GM19452 (cell line): ENCODE data around the gene MIAT.
"Not testable (repeated sequence)": the region's sequence is repeated elsewhere in the genome, so short reads cannot be mapped to it uniquely, and the experiment has no call there.

Source experiments
- ATAC-seq: cut with Tn5 transposase; IDR thresholded peaks from one replicate; pipeline ENCODE4 v1.9.1; 2021; ENCODE audit not compliant: unreplicated experiment

Gene MIAT

DNA sequence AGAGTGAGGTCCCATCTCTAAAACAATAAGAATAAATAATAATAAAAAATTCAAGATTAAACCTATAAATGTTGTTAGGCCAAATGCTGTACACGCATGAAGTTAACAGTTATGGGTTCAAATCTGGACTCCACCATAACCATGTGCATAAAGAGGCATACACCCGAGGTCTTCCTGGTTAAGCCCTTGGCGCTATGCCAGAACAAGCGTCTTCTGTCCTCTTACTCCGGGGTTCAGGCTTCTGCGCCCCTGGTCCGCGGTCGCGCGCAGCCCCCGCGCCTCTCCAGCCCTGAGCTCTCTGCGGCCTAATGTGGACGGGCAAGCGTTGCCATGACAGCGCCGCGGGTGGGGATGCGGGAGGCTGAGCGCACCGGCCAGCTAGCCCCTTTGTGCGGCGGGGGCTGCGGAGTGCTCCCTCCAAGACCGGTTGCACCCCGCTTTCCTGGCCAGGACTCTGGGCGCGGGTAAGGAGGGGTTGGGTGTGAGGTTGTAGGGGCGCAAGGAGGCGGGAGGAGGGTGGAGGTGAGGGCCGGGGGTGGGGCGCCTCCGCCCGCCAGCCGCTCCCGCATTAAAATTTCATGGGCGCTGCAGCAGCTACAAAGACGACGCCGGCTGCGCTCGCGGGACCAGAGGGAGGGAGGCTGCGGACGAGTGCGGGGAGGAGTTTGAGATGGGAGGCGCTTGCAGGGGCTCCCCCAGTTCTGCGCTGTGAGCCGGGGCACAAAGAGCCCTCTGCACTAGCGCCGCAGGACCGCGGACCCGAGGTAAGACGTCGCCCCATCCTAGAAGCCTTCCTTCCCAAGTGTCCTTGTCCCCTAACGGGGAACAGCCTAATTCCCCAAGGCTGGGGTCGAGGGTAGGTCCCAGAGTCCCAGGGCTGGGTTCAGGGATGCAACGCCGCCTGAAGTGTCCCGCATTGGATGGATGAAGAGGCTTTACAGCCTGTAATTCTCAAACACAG, at the start of gene MIAT:
TSS of gene MIAT (plus strand) at position 698 of the 961 bp plus-strand sequence.
- ATAC-seq, result no peak

DNA sequence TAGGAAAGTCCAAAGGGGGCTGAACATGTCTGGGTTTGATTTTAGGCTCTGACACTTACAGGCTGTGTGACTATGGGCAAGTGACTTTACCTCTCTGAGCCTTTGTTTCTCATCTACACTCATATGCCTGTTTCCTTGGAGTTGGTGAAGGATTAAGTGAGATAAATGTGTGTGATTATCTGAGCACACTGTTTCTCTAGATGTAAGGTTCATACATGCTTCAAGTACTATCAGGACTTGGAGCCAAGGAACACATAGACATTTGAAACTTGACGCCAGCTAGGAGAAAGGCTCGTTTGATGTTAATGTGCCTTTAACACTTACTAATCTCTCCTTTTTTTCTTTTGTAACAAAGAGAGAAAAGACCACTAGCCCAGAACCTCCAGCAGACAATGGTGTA, 49.3 kb upstream of the MIAT start:
- no peak for ATAC-seq

DNA sequence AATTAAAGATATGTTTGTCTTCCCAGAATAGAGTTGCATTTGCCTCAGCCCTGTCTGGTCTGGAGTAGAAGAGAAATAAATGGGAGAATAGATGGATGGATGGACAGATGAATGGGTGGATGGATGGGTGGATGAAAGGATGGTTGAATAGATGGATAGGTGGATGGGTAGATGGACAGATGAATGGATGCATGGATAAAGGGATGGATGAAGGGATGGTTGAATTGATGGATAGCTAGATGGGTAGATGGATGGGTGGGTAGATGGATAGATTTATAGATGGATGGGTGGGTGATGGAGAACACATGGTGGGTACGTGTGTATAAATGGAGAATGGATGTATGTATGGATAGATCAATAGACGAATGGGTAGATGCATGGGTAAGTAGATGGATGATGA, 48.1 kb upstream of the MIAT start:
- ATAC-seq, result no peak

DNA sequence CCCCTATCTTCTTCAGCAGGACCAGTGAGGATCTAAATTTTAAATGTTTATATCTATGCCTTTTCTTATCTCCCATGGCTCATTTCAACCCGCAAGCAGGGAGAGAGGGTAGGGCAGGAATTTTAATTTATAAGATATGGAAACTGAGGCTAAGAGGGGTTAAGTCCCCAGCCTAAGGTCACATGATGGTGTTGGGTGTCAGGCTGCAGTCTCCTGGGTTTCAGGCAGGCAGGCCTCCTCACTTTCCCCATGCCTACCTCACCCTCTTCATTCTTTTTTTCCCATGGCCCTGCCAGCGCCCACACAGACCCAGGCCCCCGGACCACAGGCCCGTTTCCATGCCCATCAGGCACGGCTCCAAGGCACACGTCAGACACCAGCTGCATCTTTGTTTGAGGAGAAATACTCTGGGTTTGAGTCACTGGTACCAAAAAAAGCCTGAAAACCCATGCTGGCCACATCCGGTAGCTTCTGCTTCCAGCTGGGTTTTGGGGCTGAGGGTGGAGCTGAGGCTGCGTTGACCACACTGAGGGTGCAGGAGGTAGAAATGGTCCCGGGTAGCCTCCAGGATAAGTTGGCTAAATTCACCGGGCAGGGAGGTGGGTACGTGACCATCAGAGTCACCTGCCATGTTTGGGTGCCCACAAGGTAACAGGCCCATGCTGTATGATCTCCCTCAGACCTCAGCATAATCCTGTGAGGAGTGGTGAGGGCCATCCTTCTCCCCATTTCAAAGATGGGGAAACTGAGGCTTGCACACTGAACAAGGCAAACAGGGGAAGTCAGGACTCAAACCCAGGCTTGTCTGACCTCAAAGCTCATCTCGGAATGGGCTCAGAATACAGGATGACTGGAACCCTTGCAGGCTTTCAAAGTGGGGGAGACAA, 47.1 kb upstream of the MIAT start:
- ATAC-seq, result peak; percentile 77

DNA sequence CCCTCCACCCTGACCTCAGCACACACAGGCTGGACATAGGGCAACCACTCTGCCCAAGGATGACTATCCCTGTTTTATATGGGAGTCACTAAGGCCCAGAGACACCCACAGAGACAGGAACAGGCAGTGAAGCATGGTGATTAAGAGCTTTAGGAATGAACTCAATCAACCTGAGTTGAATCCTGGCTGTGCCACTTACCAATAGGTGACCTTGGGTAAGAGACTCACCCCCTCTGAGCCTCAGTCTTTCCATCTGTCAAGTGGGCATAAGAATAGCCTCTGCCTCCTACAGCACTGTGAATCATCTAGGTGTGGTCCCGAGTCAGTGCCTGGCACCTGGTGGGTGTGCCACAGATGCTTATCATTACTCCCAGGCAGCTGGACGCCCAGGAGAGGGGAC, 46.4 kb upstream of the MIAT start:
- no peak for ATAC-seq

DNA sequence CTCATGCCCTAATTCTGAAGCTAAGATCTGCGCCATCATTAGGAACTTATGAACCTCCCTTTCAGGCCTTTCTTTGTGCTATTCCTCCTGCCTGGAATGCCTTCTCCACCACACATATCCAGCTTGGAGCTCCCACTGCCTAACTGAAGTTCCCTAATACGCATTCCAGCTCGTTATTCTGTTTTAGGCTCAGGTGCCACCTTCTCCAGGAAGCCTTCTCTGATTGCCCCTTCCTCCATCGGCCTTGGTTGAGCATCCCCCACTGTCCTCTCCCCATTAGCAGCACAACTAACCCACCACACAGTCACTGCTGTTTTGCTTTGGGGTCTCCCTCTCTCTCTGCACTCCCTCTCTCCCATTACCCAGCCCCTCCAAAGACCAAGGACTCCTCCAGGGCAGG, 44.7 kb upstream of the MIAT start:
- no peak for ATAC-seq

DNA sequence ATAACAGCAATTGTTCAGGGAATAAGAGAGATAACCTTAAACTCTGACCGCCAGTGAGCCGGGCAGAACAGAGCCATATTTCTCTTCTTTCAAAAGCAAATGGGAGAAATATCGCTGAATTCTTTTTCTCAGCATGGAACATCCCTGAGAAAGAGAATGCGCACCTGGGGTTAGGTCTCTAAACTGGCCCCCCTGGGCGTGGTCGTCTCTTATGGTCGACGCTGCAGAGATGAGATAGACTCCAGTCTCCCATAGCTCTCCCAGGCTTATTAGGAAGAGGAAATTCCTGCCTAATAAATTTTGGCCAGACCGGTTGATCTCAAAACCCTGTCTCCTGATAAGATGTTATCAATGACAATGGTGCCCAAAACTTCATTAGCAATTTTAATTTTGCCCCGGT, 43.6 kb upstream of the MIAT start:
- not testable (repeated sequence) for ATAC-seq

DNA sequence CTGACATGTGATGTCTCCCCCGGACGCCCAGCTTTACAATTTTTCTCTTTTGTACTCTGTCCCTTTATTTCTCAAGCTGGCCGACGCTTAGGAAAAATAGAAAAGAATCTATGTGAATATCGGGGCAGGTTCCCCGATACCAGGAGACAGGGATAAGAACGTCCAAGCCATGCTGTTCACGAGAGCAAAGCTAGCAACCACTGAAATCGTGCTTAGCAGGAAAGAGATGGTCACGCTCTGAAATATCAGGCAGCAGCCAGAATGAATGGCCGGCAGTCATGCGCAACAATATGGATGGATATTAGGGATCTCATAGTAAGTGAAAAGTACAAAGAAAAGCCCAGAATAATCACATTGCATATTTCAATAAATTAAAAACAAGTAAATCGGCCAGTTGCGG, 43.1 kb upstream of the MIAT start:
- no peak for ATAC-seq

DNA sequence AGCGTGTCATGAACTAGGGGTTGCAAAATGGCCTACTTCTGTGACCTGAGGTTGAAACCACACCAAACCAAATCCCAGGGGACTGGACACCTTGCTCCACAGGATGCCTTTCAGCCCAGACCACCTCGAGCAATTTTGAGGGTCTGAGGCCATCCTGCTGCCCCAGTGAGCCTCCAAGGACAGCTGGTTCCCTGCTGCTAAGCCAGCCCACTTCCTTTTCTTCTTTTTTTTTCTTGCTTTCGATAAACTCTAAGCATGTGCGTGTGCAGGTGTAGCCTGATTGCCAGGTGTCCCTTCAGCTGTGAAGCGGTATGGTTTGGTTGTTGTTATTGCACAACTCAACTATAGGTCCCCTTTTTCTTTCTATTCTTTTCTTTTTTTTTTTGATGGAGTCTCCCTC, 42.2 kb upstream of the MIAT start:
- peak; percentile 63 for ATAC-seq

DNA sequence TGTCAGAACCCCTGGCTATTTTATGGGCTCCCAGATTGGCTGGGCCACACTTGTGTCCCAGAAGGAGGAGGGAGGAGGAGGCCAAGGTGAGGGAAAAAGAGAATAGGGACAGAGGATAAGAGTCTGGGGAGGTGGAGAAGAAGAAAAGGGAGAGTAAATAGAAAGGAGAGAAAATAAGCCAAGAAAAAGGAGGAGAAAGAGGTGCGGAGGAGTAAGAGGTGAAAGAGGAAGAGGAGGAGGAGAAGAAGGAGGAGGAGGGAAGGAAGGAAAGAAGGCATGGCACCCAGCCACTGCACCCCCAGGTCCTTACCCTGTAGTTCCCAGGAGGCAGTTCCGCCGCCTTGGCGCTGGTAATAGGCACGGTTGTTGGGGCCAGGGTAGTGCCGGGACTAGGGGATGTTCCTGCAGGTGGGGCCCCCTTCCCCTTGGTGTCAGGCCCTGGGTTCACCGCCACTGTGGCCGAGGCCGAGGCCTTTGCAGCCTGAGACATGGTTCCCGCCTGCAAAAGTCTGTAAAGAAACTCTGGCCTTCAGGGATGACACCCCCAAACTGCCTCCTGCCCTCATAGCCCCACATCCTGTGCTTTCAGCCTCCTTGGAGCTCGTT, 41.5 kb upstream of the MIAT start:
- ATAC-seq, result no peak

DNA sequence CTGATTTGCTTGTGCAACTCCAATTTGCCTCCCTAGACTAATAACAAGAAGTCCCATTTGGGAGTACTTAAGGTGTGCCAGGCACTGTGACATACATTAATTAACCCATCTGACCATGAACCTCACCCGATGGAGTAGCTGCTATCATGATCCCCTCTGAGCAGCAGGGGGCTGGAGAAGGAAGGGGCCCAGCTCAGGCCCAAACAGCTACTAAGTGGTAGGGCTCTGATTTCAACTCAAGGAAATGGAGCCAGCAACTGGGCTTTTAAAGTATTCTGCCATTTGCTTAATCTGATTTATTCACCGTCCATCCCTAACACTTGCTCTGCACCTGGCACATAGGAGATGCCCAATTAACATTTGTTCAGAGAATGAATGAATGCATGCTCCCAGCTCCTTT, 40.7 kb upstream of the MIAT start:
- no peak for ATAC-seq

DNA sequence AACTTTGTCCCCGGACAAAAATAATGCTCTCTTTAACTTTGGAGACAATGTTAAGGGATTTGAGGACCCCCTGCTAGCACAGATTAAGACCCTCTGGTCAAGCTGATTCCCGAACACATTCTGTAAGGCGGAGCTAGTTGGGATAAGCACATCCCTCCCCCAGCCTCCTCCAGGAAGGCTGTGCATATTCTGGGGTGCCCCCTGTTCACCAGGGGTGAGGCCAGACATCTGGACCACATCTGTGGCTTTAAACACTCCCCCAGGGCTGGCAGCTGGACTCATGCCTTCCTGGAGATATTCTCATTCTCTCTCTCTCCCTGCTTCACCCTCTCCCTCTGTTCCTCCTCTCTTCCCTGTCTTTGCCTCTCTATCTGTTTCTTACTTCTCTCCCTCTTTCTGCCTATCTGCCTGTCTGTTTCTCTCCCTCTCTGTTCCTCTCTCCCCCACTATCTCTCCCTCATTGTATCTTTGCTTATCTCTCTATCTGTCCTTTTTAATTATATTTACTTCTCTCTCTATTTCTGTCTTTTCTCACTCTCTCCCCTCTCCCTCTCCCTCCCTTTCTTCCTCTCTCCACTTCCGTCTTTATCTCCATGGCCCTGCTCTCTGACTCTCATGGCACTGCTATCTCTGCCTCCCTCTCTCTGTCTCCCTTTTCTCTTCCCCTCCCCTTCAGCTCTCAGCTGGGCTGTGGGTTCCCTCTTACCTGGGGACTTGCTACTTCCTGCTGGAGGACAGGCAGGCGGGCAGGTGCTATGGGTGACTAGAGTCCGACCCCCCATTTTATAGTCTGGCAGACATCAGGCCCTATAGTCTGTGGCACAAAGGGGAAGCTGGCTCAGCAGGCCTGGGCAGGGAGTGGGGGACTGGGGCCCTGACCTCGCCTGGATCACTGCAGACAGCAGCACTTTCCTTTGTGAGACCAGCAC, 39.9 kb upstream of the MIAT start, which contains the start of gene CRYBB1:
TSS of gene CRYBB1 (minus strand) at position 757 of the 929 bp plus-strand sequence. CDS start 1,708 bp downstream, outside the sequence.
- ATAC-seq, result no peak

DNA sequence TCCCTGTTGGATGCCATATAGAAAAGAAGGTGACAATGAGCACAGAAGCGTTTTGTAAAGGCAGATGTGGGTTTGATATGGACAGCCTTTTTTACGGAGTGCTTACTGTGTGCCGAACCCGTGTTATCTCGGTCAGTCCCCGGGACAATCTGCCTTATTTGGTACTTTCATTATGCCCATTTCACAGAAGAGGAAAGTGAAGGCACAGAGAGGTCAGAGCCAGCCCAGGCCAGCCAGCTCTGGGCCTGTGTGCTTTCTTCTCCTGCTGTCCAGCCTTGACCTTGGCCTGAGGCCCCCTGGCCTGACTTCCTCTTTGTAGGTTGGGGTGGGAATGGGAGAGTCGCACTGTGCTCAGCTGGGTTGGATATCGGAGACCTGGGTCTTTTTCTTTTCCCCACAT, 38.9 kb upstream of the MIAT start:
- no peak for ATAC-seq

DNA sequence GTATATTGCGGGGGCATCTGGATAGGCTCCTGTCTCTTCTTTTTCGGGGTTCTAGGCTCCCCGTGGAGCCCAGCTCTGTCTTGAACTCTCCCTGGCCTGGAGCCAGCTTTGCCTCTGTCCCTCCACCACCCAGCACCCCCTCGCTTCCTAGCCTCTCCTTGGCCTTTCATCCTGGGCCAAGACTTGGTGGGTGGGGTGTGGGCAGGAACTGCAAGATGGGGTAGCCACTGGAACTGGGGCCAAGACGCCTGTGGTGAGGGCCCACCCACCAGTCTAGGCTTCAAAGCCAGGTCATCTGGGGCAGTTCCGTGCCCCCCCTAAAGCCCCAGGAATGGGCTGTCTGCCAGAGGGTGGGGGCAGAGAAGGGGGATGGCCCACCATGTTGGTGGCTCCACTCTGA, 37.9 kb upstream of the MIAT start:
- ATAC-seq, result no peak

DNA sequence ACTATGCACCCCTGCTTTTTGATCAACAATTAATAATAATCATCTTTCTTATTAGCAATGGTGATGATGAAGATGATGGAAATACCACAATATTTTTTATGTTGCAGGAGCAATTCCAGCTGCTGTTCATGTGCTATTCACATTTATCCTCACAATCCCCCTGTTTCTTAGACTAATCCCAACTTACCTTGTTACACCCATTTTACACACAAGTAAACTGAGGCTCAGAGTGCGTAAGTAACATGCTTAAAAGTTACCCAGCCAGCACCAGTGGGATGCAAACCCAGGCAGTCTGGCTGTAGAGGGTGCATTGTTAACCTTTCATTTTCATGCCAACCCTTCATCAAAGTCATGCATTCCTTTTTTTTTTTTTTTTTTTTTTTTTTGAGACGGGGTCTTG, 37.2 kb upstream of the MIAT start:
- ATAC-seq, result no peak

DNA sequence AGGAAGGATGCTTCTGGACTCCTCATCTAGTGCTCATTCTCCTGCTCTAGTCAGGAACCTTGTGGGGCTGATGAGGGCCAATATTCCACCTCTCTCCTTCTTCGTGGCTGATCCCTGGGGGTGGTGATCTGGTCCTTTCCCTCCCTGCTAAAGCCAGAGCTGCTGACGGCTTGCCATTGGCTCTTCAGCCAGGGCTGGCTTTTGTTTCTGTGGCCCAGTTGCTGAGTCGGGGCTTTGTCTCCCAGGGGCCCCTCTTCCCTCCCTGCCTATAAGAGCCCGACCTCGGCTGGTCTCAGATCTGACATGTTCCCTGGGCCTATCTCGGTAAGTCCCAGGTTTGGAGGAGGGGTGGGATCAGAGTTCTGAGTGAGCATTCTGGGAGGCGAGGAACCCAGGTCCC, 35.7 kb upstream of the MIAT start, which contains the start of gene CRYBA4:
TSS of gene CRYBA4 (plus strand) at position 301 of the 400 bp plus-strand sequence. CDS start 634 bp downstream, outside the sequence.
- no peak for ATAC-seq

DNA sequence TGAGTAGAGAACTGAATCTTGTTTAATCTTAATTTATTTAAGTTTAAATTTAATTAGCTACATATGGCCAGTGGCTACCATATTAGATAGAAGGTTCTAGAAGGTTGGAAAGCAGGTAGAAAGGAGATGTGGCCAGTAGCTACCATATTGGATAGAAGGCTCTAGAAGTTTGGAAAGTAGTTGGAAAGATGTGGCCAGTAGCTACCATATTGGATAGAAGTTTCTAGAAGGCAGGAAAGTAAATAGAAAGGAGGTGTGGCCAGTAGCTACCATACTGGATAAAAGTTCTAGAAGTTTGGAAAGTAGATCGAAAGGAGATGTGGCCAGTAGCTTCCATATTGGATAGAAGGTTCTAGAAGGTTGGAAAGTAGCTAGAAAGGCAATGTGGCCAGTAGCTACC, 33.4 kb upstream of the MIAT start:
- ATAC-seq, result no peak

DNA sequence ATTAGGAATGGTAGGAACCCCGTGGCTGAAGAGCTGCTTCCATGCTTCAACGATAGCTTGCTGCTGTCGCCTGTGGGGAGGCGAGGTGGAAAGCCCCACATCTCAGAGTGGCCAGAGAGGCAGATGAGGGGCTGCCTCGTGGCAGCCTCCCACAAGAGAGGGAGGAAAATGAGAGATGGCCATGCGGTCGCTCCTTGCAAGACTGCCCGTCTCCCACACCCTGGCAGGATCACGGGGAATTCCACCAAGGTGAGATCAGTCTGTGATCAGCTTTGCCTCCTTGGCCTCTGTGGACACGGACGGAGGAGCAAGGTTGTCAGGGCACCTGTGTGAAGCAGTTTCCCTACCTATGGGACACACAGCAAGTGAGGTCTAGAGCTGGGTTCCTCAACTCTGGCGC, 32.6 kb upstream of the MIAT start:
- no peak for ATAC-seq

DNA sequence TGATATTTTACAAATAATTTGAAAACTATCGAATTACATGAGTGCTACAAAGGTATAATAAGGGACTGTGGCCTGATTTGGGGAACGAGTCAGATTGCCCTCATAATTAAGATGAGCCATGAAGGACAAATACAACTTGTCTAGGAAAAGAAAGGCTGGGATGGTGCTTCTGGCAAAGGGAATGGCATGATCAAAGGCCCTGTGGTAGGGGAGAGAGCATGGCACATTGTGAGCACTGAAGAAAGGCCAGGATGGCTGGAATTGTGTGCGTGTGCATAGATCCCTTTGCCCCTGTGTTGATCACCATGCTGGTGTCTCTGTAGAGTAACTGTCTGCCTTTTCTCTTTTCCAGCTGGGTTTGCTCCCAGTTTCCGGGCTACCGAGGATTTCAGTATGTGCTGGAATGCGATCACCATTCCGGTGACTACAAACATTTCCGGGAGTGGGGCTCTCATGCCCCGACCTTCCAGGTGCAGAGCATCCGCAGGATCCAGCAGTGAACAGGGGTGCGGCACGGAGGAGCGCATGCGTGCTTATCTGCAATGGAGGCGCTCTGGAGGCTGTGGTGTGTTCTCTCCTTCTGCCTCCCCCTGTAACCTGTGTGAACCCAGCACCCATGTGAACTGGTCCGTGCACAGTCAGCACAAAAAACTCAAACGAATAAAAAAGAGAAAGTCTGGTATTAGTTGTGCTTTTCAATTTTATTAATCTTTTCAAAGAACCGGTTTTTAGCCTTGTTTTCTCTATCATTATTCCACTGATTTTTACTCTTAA, 27.2 kb upstream of the MIAT start:
- ATAC-seq, result no peak
